Measurements from ENCODE around the gene PLPPR2.

GRCh38 chr19:11332822-11333221 lies 22.4 kb upstream of the PLPPR2 start:
- no peak for TF ChIP-seq CTCF (IDR thresholded peaks at IDR 0.05)
- no peak for TF ChIP-seq EP300 (IDR thresholded peaks at IDR 0.05)

Data from ovary (tissue), 3 donors.